SK-N-SH (cell line): ENCODE measurements around the gene CCDC150. TPM values are rescaled to one million over a fixed set of nuclear protein-coding genes. Genes with fewer than 3 reads are reported as not detected.

Experiments used
- CTCF ChIA-PET: fragments of 300-600, 350-600 bp; formaldehyde crosslinking; extraction: SDS; loops from one replicate; lab custom pipeline; 2021; lab: Yijun Ruan, JAX
- POLR2A ChIA-PET: fragments of 350-600 bp; sonication (Branson Sonifier 250); formaldehyde crosslinking; extraction: SDS; loops from one replicate; lab custom pipeline; 2020; ENCODE audit warnings: antibody characterized with exemption, inconsistent platforms; lab: Yijun Ruan, JAX
- DNase-seq: peaks from one replicate; pipeline ENCODE4 v3.0.0; 2012
- H2AFZ ChIP-seq: fragments of 200-600 bp; sonication (generic); 2 replicates; pipeline ENCODE4 v1.8.1; 2016; ENCODE audit warnings: antibody characterized with exemption, mild to moderate bottlenecking, low read depth
- H3F3A ChIP-seq: fragments of 200-600 bp; sonication (generic); replicated peaks from 2 replicates; pipeline ENCODE3; 2016; ENCODE audit warnings: antibody characterized with exemption, mild to moderate bottlenecking; ENCODE audit not compliant: insufficient read depth
- H3K27ac ChIP-seq, 2 experiments: fragments of 200-500 bp in 1 of 2; fragments of 200-600 bp in 1 of 2; sonication (Bioruptor generic) in 1 of 2; sonication (generic), shearing (Covaris generic) in 1 of 2; 2 replicates each; pipeline versions ENCODE4 v1.5.1 to v1.6.1; 2014 to 2016; ENCODE audit warnings: low read depth in 2 of 2, inconsistent platforms in 1 of 2, low read length in 1 of 2, mild to moderate bottlenecking in 1 of 2, mixed read lengths in 1 of 2
- H3K27me3 ChIP-seq: fragments of 200-600 bp; sonication (generic), shearing (Covaris generic); 2 replicates; pipeline ENCODE4 v1.6.1; 2016; ENCODE audit warnings: mixed run types; ENCODE audit not compliant: insufficient read depth
- H3K36me3 ChIP-seq, 2 experiments: fragments of 200-500 bp in 1 of 2; fragments of 200-600 bp in 1 of 2; sonication (Bioruptor generic) in 1 of 2; sonication (generic) in 1 of 2; replicated peaks in 1 of 2; 2 replicates each; pipeline versions ENCODE3 to v1.5.1; 2014 to 2016; ENCODE audit warnings: low read length in 1 of 2, mild to moderate bottlenecking in 1 of 2; ENCODE audit not compliant: insufficient read depth in 2 of 2, control insufficient read depth in 1 of 2
- H3K4me1 ChIP-seq, 2 experiments: fragments of 200-500 bp in 1 of 2; fragments of 200-600 bp in 1 of 2; sonication (Bioruptor generic) in 1 of 2; sonication (generic), shearing (Covaris generic) in 1 of 2; 2 replicates each; pipeline versions ENCODE4 v1.5.1 to v1.6.1; 2014 to 2016; ENCODE audit warnings: low read depth in 1 of 2, low read length in 1 of 2, mixed run types in 1 of 2; ENCODE audit not compliant: insufficient read depth in 2 of 2, control insufficient read depth in 1 of 2
- H3K4me2 ChIP-seq: fragments of 200-600 bp; sonication (generic), shearing (Covaris generic); 2 replicates; pipeline ENCODE4 v1.6.1; 2017; ENCODE audit warnings: mixed run types
- H3K4me3 ChIP-seq, 2 experiments: fragments of 200-500 bp in 1 of 2; fragments of 200-600 bp in 1 of 2; sonication (Bioruptor generic) in 1 of 2; sonication (generic), shearing (Covaris generic) in 1 of 2; 2 replicates each; pipeline versions ENCODE4 v1.5.1 to v1.8.1; 2014 to 2016; ENCODE audit warnings: low read depth in 2 of 2, inconsistent platforms in 1 of 2, low read length in 1 of 2, mild to moderate bottlenecking in 1 of 2, mixed read lengths in 1 of 2, moderate library complexity in 1 of 2
- H3K79me2 ChIP-seq: fragments of 200-600 bp; sonication (generic); 2 replicates; pipeline ENCODE4 v1.8.1; 2017; ENCODE audit warnings: mild to moderate bottlenecking; ENCODE audit not compliant: insufficient read depth
- H3K9ac ChIP-seq: fragments of 200-600 bp; sonication (generic); 2 replicates; pipeline ENCODE4 v1.6.1; 2017; ENCODE audit warnings: mixed run types
- H3K9me2 ChIP-seq: fragments of 200-600 bp; sonication (generic); 2 replicates; pipeline ENCODE4 v1.6.1; 2017; ENCODE audit warnings: mixed run types
- H3K9me3 ChIP-seq: fragments of 200-600 bp; sonication (generic); 2 replicates; pipeline ENCODE4 v1.6.1; 2017; ENCODE audit warnings: mixed run types, mild to moderate bottlenecking, moderate library complexity
- H4K20me1 ChIP-seq: fragments of 200-600 bp; sonication (generic); 2 replicates; pipeline ENCODE4 v1.6.1; 2017; ENCODE audit warnings: mild to moderate bottlenecking, mixed run types; ENCODE audit not compliant: insufficient read depth
- CHD2 ChIP-seq: fragments of 150-350 bp; IDR thresholded peaks from 2 replicates; pipeline ENCODE4 v1.6.1; 2018; ENCODE audit warnings: low read length; ENCODE audit not compliant: partially characterized antibody
- EP300 ChIP-seq, 2 experiments: IDR thresholded peaks; 2 replicates each; pipeline versions ENCODE4 v1.4.0 to v1.6.1; 2012; ENCODE audit warnings: borderline replicate concordance in 1 of 2, low read depth in 1 of 2, low read length in 1 of 2
- FOSL2 ChIP-seq: IDR thresholded peaks from 2 replicates; pipeline ENCODE4 v1.4.0; 2012; ENCODE audit warnings: low read depth, mild to moderate bottlenecking, moderate library complexity, borderline replicate concordance
- FOXJ3 ChIP-seq: sonication (generic); formaldehyde crosslinking; IDR thresholded peaks from 2 replicates; pipeline ENCODE4 v1.5.1; 2020; ENCODE audit warnings: mild to moderate bottlenecking, missing genetic modification reagents
- GATA2 ChIP-seq: sonication (generic); formaldehyde crosslinking; IDR thresholded peaks from 2 replicates; pipeline ENCODE4 v1.5.0; 2020; ENCODE audit warnings: mild to moderate bottlenecking, missing genetic modification reagents
- MEF2A ChIP-seq: IDR thresholded peaks from 2 replicates; pipeline ENCODE4 v1.4.0; 2012; ENCODE audit warnings: low read depth, borderline replicate concordance
- PBX3 ChIP-seq: IDR thresholded peaks from 2 replicates; pipeline ENCODE4; 2012
- POLR2AphosphoS5 ChIP-seq: IDR thresholded peaks from 2 replicates; pipeline ENCODE4 v1.6.1; 2012; ENCODE audit warnings: low read depth, low read length
- RCOR1 ChIP-seq: fragments of 150-350 bp; IDR thresholded peaks from 2 replicates; pipeline ENCODE4 v1.6.1; 2017; ENCODE audit warnings: antibody characterized with exemption, low read length
- RXRA ChIP-seq: IDR thresholded peaks from 2 replicates; pipeline ENCODE4 v1.4.0; 2012; ENCODE audit warnings: low read depth, mild to moderate bottlenecking, borderline replicate concordance
- SMC3 ChIP-seq: IDR thresholded peaks from 2 replicates; pipeline ENCODE4 v1.6.1; 2012; ENCODE audit warnings: low read depth, low read length, improper control_type of control experiment
- TAF1 ChIP-seq: IDR thresholded peaks from 2 replicates; pipeline ENCODE4 v1.6.1; 2012; ENCODE audit warnings: low read depth, mild to moderate bottlenecking, low read length, moderate library complexity, borderline replicate concordance
- TCF12 ChIP-seq: IDR thresholded peaks from 2 replicates; pipeline ENCODE4 v1.4.0; 2012
- TEAD4 ChIP-seq: IDR thresholded peaks from 2 replicates; pipeline ENCODE4 v1.4.0; 2012; ENCODE audit warnings: mild to moderate bottlenecking, borderline replicate concordance; ENCODE audit not compliant: insufficient read depth
- USF2 ChIP-seq: fragments of 150-350 bp; IDR thresholded peaks from 2 replicates; pipeline ENCODE4 v1.6.1; 2017; ENCODE audit warnings: antibody characterized with exemption, low read length, low read depth, borderline replicate concordance
- WGBS: methylation state at CpG from one replicate; pipeline ENCODE4 v1.1.6; 2017; ENCODE audit warnings: low lambda C conversion rate; 5-methylcytosine and 5-hydroxymethylcytosine counted together
- polyA plus RNA-seq, 3 experiments: library from polyadenylated mRNA; depleted of rRNA; stranded (reverse); fragments of >200 nt; gene quantifications; 2 replicates each; pipeline ENCODE4 v1.2.3, GENCODE V29; 2012

CCDC150 gene
- polyA plus RNA-seq, 1 of the 3 experiments (the other 2 are of a cell fraction): 4.6 TPM

GRCh38 chr2:196638765-196639164 is 750 bp upstream of the CCDC150 start (continued):
- TF ChIP-seq USF2 (no peak), POLR2AphosphoS5 (no peak), TAF1 (no peak), PBX3 (no peak), FOSL2 (no peak), TCF12 (no peak), FOXJ3 (CRISPR knock-in tag) (no peak), EP300 (IDR thresholded peaks at IDR 0.05; ENCODE audit: borderline replicate concordance in 1 of 2, low read depth in 1 of 2, low read length in 1 of 2) (no peak), CHD2 (no peak), MEF2A (no peak), RXRA (no peak), SMC3 (no peak)

GRCh38 chr2:196640031-196640548 is 575 bp downstream of the CCDC150 start:
- CTCF ChIA-PET: interaction anchor here (1.1 to 1.6 kb wide), 5 partner anchors 29 to 342 kb away, joined by 3 to 5 read pairs (median 3); partner anchors contain the start of gene GTF3C3
- peak overlapping the region; percentile 82 for H3K4me2 ChIP-seq
- TF ChIP-seq TEAD4 (no peak), PBX3 (no peak), RCOR1 (no peak), GATA2 (CRISPR knock-in tag) (no peak)
- TF ChIP-seq, all 33 proteins: peak for 0
- Histone ChIP-seq H4K20me1 (no peaks in the 10 kb centered on the region), H3K9ac (peak overlapping the region; percentile 74), H3K27me3 (no peaks in the 10 kb centered on the region), H3K4me3 (peak overlapping the region; percentile 87 to 92), H3F3A (peaks cover 4% of the 10 kb centered on the region), H3K9me2 (no peaks in the 10 kb centered on the region), H3K4me1 (no peaks in the 10 kb centered on the region; a peak in 1 of 4 replicates), H3K79me2 (peaks cover 43% of the 10 kb centered on the region), H2AFZ (peak overlapping the region; percentile 92), H3K27ac (peak overlapping the region in 1 of 2 experiments; percentile 28; a peak in 2 of 4 replicates), H3K9me3 (no peaks in the 10 kb centered on the region), H3K36me3 (no peaks in the 10 kb centered on the region)
- POLR2A ChIA-PET: interaction anchor here (0.5 to 1.3 kb wide), 2 partner anchors 85 to 757 kb away, joined by 3 read pairs; no protein-coding TSS in a partner anchor
- 14% methylated on average over 12 of the region's 12 CpGs for WGBS
- DNase-seq: no peak
